Mesothelial cell of epicardium (in vitro differentiated cells): Measurements from ENCODE around the gene P4HB. TPM values are rescaled to one million over a fixed set of nuclear protein-coding genes. Genes with fewer than 3 reads are reported as not detected.
A peak's percentile ranks its signal among the peaks of the same experiment; 100 is the strongest.

ENCODE experiments used
- DNase-seq, 2 experiments: peaks; one replicate each; pipeline ENCODE4 v3.0.0; 2021; ENCODE audit warnings: low spot score in 2 of 2; ENCODE audit not compliant: unreplicated experiment in 2 of 2
- H3K27ac Mint-ChIP-seq: 2 replicates; pipeline ENCODE4 v1.8.0; 2021; ENCODE audit warnings: mixed read lengths
- H3K27me3 Mint-ChIP-seq: 2 replicates; pipeline ENCODE4 v1.8.0; 2021; ENCODE audit warnings: low read depth, mixed read lengths
- H3K36me3 Mint-ChIP-seq: 2 replicates; pipeline ENCODE4 v1.8.0; 2021; ENCODE audit warnings: mixed read lengths
- H3K4me1 Mint-ChIP-seq: 2 replicates; pipeline ENCODE4 v1.8.0; 2021; ENCODE audit warnings: mixed read lengths
- H3K4me3 Mint-ChIP-seq: 2 replicates; pipeline ENCODE4 v1.8.0; 2021; ENCODE audit warnings: mild to moderate bottlenecking, moderate library complexity, mixed read lengths
- H3K9me3 Mint-ChIP-seq: 2 replicates; pipeline ENCODE4 v1.8.0; 2021; ENCODE audit warnings: mixed read lengths
- total RNA-seq: library from RNA; stranded (reverse); gene quantifications from 3 replicates; pipeline ENCODE4 v1.2.1, GENCODE V29; 2021
- TF ChIP-seq, protein P1 (sequence below): fragments of 200-600 bp; sonication (generic); IDR thresholded peaks from one replicate; pipeline ENCODE4 v1.5.0; 2021; ENCODE audit warnings: antibody characterized with exemption; ENCODE audit not compliant: unreplicated experiment

Gene P4HB
- total RNA-seq, 1 donor from 2014 or later, result 433 TPM

- Mint-ChIP-seq H3K9me3 (no peaks in the 10 kb centered on the region), H3K4me1 (peaks cover 8% of the 10 kb centered on the region), H3K27ac (no peak overlapping the region), H3K36me3 (peaks cover 8% of the 10 kb centered on the region), H3K27me3 (no peaks in the 10 kb centered on the region), H3K4me3 (no peak overlapping the region)
- DNase-seq, result no peak
- TF ChIP-seq, protein P1, sequence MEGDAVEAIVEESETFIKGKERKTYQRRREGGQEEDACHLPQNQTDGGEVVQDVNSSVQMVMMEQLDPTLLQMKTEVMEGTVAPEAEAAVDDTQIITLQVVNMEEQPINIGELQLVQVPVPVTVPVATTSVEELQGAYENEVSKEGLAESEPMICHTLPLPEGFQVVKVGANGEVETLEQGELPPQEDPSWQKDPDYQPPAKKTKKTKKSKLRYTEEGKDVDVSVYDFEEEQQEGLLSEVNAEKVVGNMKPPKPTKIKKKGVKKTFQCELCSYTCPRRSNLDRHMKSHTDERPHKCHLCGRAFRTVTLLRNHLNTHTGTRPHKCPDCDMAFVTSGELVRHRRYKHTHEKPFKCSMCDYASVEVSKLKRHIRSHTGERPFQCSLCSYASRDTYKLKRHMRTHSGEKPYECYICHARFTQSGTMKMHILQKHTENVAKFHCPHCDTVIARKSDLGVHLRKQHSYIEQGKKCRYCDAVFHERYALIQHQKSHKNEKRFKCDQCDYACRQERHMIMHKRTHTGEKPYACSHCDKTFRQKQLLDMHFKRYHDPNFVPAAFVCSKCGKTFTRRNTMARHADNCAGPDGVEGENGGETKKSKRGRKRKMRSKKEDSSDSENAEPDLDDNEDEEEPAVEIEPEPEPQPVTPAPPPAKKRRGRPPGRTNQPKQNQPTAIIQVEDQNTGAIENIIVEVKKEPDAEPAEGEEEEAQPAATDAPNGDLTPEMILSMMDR, result no peak
These were observed 21.0 kb downstream of the P4HB start for GRCh38 chr17:81839301-81839700.

GRCh38 chr17:81838753-81839255, 21.5 kb downstream of the P4HB start:
- Mint-ChIP-seq H3K4me1 (peaks cover 10% of the 10 kb centered on the region), H3K27ac (peak overlapping the region; percentile 85), H3K9me3 (no peaks in the 10 kb centered on the region), H3K36me3 (peaks cover 5% of the 10 kb centered on the region), H3K4me3 (no peak overlapping the region), H3K27me3 (no peaks in the 10 kb centered on the region)
- TF ChIP-seq, protein P1, result no peak
- no peak for DNase-seq

GRCh38 chr17:81837641-81838040, 22.7 kb downstream of the P4HB start:
- Mint-ChIP-seq H3K27ac (peak overlapping the region; percentile 5), H3K4me1 (peaks cover 13% of the 10 kb centered on the region), H3K27me3 (no peaks in the 10 kb centered on the region), H3K4me3 (no peak overlapping the region), H3K9me3 (no peaks in the 10 kb centered on the region), H3K36me3 (no peaks in the 10 kb centered on the region)
- no peak for DNase-seq
- TF ChIP-seq, protein P1, result no peak

- H3K9me3 Mint-ChIP-seq, result no peaks in the 10 kb centered on the region
- H3K4me3 Mint-ChIP-seq, result peak within 1 kb of the TSS; percentile 81
- H3K36me3 Mint-ChIP-seq, result no peaks in the 10 kb centered on the region
- no peak for DNase-seq
- TF ChIP-seq, protein P1, result no peak
- no peaks in the 10 kb centered on the region for H3K27me3 Mint-ChIP-seq
- peaks cover 23% of the 10 kb centered on the region for H3K4me1 Mint-ChIP-seq
- peak within 1 kb of the TSS; percentile 96 for H3K27ac Mint-ChIP-seq
These were observed 25.5 kb downstream of the P4HB start, which contains the start of gene PPP1R27 for GRCh38 chr17:81834831-81835267. Gene PPP1R27 (minus strand): TSS chr17:81835050. CDS start chr17:81834953, 97 bp downstream.

DNA sequence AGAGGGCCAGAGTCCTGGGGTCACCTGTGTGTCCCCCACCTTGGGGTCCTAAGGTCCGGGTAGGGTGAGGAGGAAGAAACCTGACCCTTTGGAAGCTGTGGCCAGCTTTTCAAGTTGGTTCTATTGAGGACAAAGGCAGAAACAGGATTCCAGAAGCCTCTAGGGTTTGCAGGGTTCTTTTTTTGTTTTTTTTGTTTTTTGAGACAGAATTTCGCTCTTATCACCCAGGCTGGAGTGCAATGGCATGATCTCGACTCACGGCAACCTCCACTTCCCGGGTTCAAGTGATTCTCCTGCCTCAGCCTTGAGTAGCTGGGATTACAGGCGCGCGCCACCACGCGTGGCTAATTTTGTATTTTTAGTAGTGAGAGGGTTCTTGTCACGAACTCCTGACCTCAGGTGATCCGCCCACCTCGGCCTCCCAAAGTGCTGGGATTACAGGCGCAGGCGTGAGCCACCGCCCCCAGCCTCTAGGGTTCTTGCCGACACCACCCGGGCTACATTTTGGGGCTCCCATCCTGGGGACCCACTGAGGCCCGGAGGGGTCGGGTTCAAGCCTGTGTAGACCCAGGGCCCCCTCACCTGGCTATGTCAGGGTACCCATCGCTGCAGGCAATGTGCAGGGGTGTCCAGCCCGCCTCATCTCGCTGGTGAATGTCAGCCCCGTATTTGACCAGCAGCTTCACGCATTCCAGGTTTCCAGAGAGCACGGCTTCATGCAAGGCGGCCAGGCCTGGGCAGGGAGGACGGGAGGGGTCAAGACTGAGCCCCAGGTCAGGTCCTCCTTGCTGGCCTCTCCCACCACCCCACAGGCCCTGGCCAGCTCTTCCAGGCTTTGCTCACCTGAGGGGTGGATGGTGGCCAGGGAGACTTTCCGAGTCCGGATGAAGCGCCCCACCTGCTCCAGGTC, 26.2 kb downstream of the P4HB start:
- no peaks in the 10 kb centered on the region for H3K9me3 Mint-ChIP-seq
- H3K36me3 Mint-ChIP-seq, result no peaks in the 10 kb centered on the region
- peak overlapping the region; percentile 96 for H3K27ac Mint-ChIP-seq
- no peak for DNase-seq
- H3K4me1 Mint-ChIP-seq, result peaks cover 25% of the 10 kb centered on the region
- peak overlapping the region; percentile 81 for H3K4me3 Mint-ChIP-seq
- TF ChIP-seq, protein P1, result no peak
- no peaks in the 10 kb centered on the region for H3K27me3 Mint-ChIP-seq
